Stomach (tissue), 4 donors: ENCODE data around the gene FAM222B.

Source experiments
- EP300 ChIP-seq: sonication (generic); formaldehyde crosslinking; IDR thresholded peaks from one replicate; pipeline ENCODE4 v1.6.1; 2017; ENCODE audit warnings: antibody characterized with exemption
- POLR2A ChIP-seq, 4 donors: fragments of 450-650 bp; IDR thresholded peaks; one replicate each; pipeline ENCODE4 v1.6.1; 2016; ENCODE audit warnings: antibody characterized with exemption in 4 of 4, control low read depth in 2 of 4, mild to moderate bottlenecking in 1 of 4, moderate library complexity in 1 of 4

DNA sequence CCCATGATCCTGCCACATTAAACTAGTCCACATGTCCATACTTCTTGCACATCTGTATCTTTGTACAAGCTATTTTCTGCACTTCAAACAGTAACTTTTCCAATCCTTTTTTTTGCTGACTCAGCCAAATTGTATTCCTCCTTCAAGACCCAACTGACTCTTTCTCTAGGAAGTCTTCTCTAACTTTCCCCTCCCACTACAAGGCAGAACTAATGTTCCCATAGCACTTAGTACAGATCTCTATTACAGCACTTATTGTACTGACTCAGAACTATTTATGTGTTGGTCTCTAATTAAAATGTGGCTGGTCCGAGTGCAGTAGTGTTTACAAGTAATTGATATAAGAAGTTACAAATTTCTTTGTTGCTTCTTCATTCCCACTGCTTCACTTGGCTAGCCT lies 8.2 kb downstream of the FAM222B start:
- TF ChIP-seq POLR2A (IDR thresholded peaks at IDR 0.05) (no peak), EP300 (no peak)
